ENCODE results near the gene P3H1.

Gene P3H1

GRCh38 chr1:42748461-42749410, 18.1 kb downstream of the P3H1 start:
- DNase-seq (ENCODE audit: insufficient read length, low spot score) = no peak
- no peak for FAIRE-seq
- no peak for TF ChIP-seq POLR2A (IDR thresholded peaks at IDR 0.05; ENCODE audit: low read depth, low read length)
- no peak for TF ChIP-seq SPI1 (IDR thresholded peaks at IDR 0.05; ENCODE audit: low read depth, low read length)
- no peak for TF ChIP-seq TAF1 (IDR thresholded peaks at IDR 0.05; ENCODE audit: low read depth, low read length)
- no peak for TF ChIP-seq POU2F2 (IDR thresholded peaks at IDR 0.05; ENCODE audit: low read depth, low read length)
- no peak for TF ChIP-seq PAX5 (IDR thresholded peaks at IDR 0.05; ENCODE audit: insufficient read depth, low read length, severe bottlenecking)
- no peak for TF ChIP-seq POLR2AphosphoS5 (IDR thresholded peaks at IDR 0.05; ENCODE audit: low read depth, low read length)

GRCh38 chr1:42748021-42748420, 18.8 kb downstream of the P3H1 start:
- TF ChIP-seq PAX5 (IDR thresholded peaks at IDR 0.05; ENCODE audit: insufficient read depth, low read length, severe bottlenecking) = no peak
- TF ChIP-seq TAF1 (IDR thresholded peaks at IDR 0.05; ENCODE audit: low read depth, low read length) = no peak
- TF ChIP-seq SPI1 (IDR thresholded peaks at IDR 0.05; ENCODE audit: low read depth, low read length) = no peak
- TF ChIP-seq POLR2A (IDR thresholded peaks at IDR 0.05; ENCODE audit: low read depth, low read length) = no peak
- TF ChIP-seq POU2F2 (IDR thresholded peaks at IDR 0.05; ENCODE audit: low read depth, low read length) = no peak
- no peak for TF ChIP-seq POLR2AphosphoS5 (IDR thresholded peaks at IDR 0.05; ENCODE audit: low read depth, low read length)
- DNase-seq (ENCODE audit: insufficient read length, low spot score) = no peak
- FAIRE-seq = no peak

GRCh38 chr1:42747125-42747524, 19.7 kb downstream of the P3H1 start:
- TF ChIP-seq TAF1 (IDR thresholded peaks at IDR 0.05; ENCODE audit: low read depth, low read length) = no peak
- no peak for TF ChIP-seq POU2F2 (IDR thresholded peaks at IDR 0.05; ENCODE audit: low read depth, low read length)
- TF ChIP-seq PAX5 (IDR thresholded peaks at IDR 0.05; ENCODE audit: insufficient read depth, low read length, severe bottlenecking) = no peak
- no peak for TF ChIP-seq POLR2A (IDR thresholded peaks at IDR 0.05; ENCODE audit: low read depth, low read length)
- no peak for TF ChIP-seq SPI1 (IDR thresholded peaks at IDR 0.05; ENCODE audit: low read depth, low read length)
- TF ChIP-seq POLR2AphosphoS5 (IDR thresholded peaks at IDR 0.05; ENCODE audit: low read depth, low read length) = no peak
- FAIRE-seq (peak; percentile 9), DNase-seq (ENCODE audit: insufficient read length, low spot score) (peak; percentile 68)

GRCh38 chr1:42746436-42747105, 20.3 kb downstream of the P3H1 start:
- TF ChIP-seq POLR2A (IDR thresholded peaks at IDR 0.05; ENCODE audit: low read depth, low read length) = no peak
- no peak for TF ChIP-seq POU2F2 (IDR thresholded peaks at IDR 0.05; ENCODE audit: low read depth, low read length)
- TF ChIP-seq TAF1 (IDR thresholded peaks at IDR 0.05; ENCODE audit: low read depth, low read length) = no peak
- TF ChIP-seq PAX5 (IDR thresholded peaks at IDR 0.05; ENCODE audit: insufficient read depth, low read length, severe bottlenecking) = no peak
- no peak for TF ChIP-seq SPI1 (IDR thresholded peaks at IDR 0.05; ENCODE audit: low read depth, low read length)
- TF ChIP-seq POLR2AphosphoS5 (IDR thresholded peaks at IDR 0.05; ENCODE audit: low read depth, low read length) = no peak
- DNase-seq (ENCODE audit: insufficient read length, low spot score) = no peak
- FAIRE-seq = no peak

GRCh38 chr1:42745851-42746250, 21.0 kb downstream of the P3H1 start:
- FAIRE-seq (no peak), DNase-seq (ENCODE audit: insufficient read length, low spot score) (no peak)
- TF ChIP-seq TAF1 (IDR thresholded peaks at IDR 0.05; ENCODE audit: low read depth, low read length) = no peak
- TF ChIP-seq SPI1 (IDR thresholded peaks at IDR 0.05; ENCODE audit: low read depth, low read length) = no peak
- no peak for TF ChIP-seq POLR2A (IDR thresholded peaks at IDR 0.05; ENCODE audit: low read depth, low read length)
- TF ChIP-seq POU2F2 (IDR thresholded peaks at IDR 0.05; ENCODE audit: low read depth, low read length) = no peak
- TF ChIP-seq PAX5 (IDR thresholded peaks at IDR 0.05; ENCODE audit: insufficient read depth, low read length, severe bottlenecking) = no peak
- TF ChIP-seq POLR2AphosphoS5 (IDR thresholded peaks at IDR 0.05; ENCODE audit: low read depth, low read length) = no peak

GRCh38 chr1:42744148-42744413, 22.7 kb downstream of the P3H1 start:
- FAIRE-seq (no peak), DNase-seq (ENCODE audit: insufficient read length, low spot score) (no peak)
- TF ChIP-seq POLR2AphosphoS5 (IDR thresholded peaks at IDR 0.05; ENCODE audit: low read depth, low read length) (no peak), SPI1 (IDR thresholded peaks at IDR 0.05; ENCODE audit: low read depth, low read length) (no peak), POLR2A (IDR thresholded peaks at IDR 0.05; ENCODE audit: low read depth, low read length) (no peak), POU2F2 (IDR thresholded peaks at IDR 0.05; ENCODE audit: low read depth, low read length) (no peak), TAF1 (IDR thresholded peaks at IDR 0.05; ENCODE audit: low read depth, low read length) (no peak), PAX5 (IDR thresholded peaks at IDR 0.05; ENCODE audit: insufficient read depth, low read length, severe bottlenecking) (no peak)

- no peak for TF ChIP-seq PAX5 (IDR thresholded peaks at IDR 0.05; ENCODE audit: insufficient read depth, low read length, severe bottlenecking)
- no peak for TF ChIP-seq TAF1 (IDR thresholded peaks at IDR 0.05; ENCODE audit: low read depth, low read length)
- TF ChIP-seq SPI1 (IDR thresholded peaks at IDR 0.05; ENCODE audit: low read depth, low read length) = no peak
- no peak for DNase-seq (ENCODE audit: insufficient read length, low spot score)
- no peak for FAIRE-seq
These were observed 23.3 kb downstream of the P3H1 start for GRCh38 chr1:42743317-42744147.

- no peak for TF ChIP-seq POLR2AphosphoS5 (IDR thresholded peaks at IDR 0.05; ENCODE audit: low read depth, low read length)
- TF ChIP-seq SPI1 (IDR thresholded peaks at IDR 0.05; ENCODE audit: low read depth, low read length) = no peak
- TF ChIP-seq TAF1 (IDR thresholded peaks at IDR 0.05; ENCODE audit: low read depth, low read length) = no peak
- TF ChIP-seq PAX5 (IDR thresholded peaks at IDR 0.05; ENCODE audit: insufficient read depth, low read length, severe bottlenecking) = no peak
- no peak for TF ChIP-seq POLR2A (IDR thresholded peaks at IDR 0.05; ENCODE audit: low read depth, low read length)
- no peak for TF ChIP-seq POU2F2 (IDR thresholded peaks at IDR 0.05; ENCODE audit: low read depth, low read length)
- DNase-seq (ENCODE audit: insufficient read length, low spot score) (no peak), FAIRE-seq (no peak)
These were observed 24.1 kb downstream of the P3H1 start for GRCh38 chr1:42742617-42743316.

Data from GM12891 (cell line).